Gastroesophageal sphincter (tissue), 4 donors: Measurements from ENCODE around the gene PGBD5. TPM values are rescaled to one million over a fixed set of nuclear protein-coding genes. Genes with fewer than 3 reads are reported as not detected.

Experiments used
- ATAC-seq: fragments of 150-250 bp; one replicate; pipeline ENCODE4 v1.9.1; 2016; ENCODE audit warnings: mild to moderate bottlenecking, moderate library complexity
- H3K27ac ChIP-seq, 4 donors: fragments of 200-600 bp; sonication (generic) in 3 of 4; 1 replicate in 3 of 4; 2 replicates in 1 of 4; pipeline ENCODE4 v1.5.1; 2016 to 2019
- H3K27me3 ChIP-seq: fragments of 200-600 bp; sonication (generic); one replicate; pipeline ENCODE4 v1.5.1; 2019
- H3K36me3 ChIP-seq, 2 donors: fragments of 200-600 bp; sonication (generic); one replicate each; pipeline ENCODE4 v1.5.1; 2019; ENCODE audit warnings: control low read depth in 1 of 2
- H3K4me1 ChIP-seq, 3 donors: fragments of 200-600 bp; sonication (generic); 1 replicate in 2 of 3; 2 replicates in 1 of 3; pipeline ENCODE4 v1.5.1; 2016 to 2019; ENCODE audit warnings: control low read depth in 2 of 3
- H3K4me3 ChIP-seq, 2 donors: fragments of 200-600 bp; sonication (generic); one replicate each; pipeline ENCODE4 v1.5.1; 2019; ENCODE audit warnings: mild to moderate bottlenecking in 1 of 2, moderate library complexity in 1 of 2
- H3K9me3 ChIP-seq, 3 donors: fragments of 200-600 bp; sonication (generic); one replicate each; pipeline ENCODE4 v1.5.1; 2017 to 2019; ENCODE audit warnings: control low read depth in 2 of 3
- EP300 ChIP-seq: sonication (generic); formaldehyde crosslinking; IDR thresholded peaks from one replicate; pipeline ENCODE4 v1.6.1; 2017; ENCODE audit warnings: antibody characterized with exemption, mild to moderate bottlenecking
- POLR2A ChIP-seq, 2 donors: fragments of 450-650 bp; IDR thresholded peaks; one replicate each; pipeline ENCODE4 v1.6.1; 2017; ENCODE audit warnings: antibody characterized with exemption in 2 of 2, mild to moderate bottlenecking in 2 of 2, moderate library complexity in 1 of 2
- POLR2AphosphoS5 ChIP-seq: sonication (generic); formaldehyde crosslinking; IDR thresholded peaks from one replicate; pipeline ENCODE4 v1.6.1; 2017; ENCODE audit warnings: antibody characterized with exemption
- WGBS, 2 donors: methylation state at CpG; one replicate each; pipeline ENCODE4 v1.1.5; 2018; ENCODE audit warnings: low coverage in 1 of 2; 5-methylcytosine and 5-hydroxymethylcytosine counted together
- total RNA-seq, 4 donors: library from RNA; depleted of rRNA; stranded (reverse); fragments of >200 nt; gene quantifications; one replicate each; pipeline ENCODE4 v1.1.0, GENCODE V29; 2016
- TF ChIP-seq, protein P1 (sequence below), 4 experiments: fragments of 200-600 bp in 2 of 4; fragments of 450-650 bp in 2 of 4; sonication (generic) in 1 of 4; IDR thresholded peaks; one replicate each; pipeline ENCODE4 v1.5.1; 2017 to 2019; ENCODE audit warnings: antibody characterized with exemption in 4 of 4, mild to moderate bottlenecking in 2 of 4, moderate library complexity in 2 of 4

PGBD5 gene
- total RNA-seq, 4 donors from 2014 or later, result 0.15 to 1.1 (median 0.33) TPM

DNA sequence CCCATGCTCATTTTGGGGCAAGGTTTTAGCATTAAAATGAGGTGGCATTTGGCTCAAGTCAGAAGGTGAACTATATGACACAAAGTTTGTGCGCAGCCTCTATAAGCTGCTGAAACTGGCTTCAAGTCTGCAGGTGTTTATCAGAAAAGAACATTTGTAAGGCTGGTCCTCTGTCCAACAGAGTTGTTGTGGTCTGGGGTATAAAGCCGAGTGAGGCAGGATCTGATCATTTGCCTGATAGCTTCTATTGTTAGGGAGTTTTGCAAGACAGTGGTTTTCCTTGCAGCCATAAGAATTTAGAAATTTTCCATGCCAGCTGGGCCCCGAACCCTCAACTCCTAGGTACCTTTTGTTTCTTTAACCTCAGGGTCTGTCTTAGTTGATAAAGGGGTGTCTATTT lies 130.8 kb downstream of the PGBD5 start:
- TF ChIP-seq EP300 (no peak), POLR2A (IDR thresholded peaks at IDR 0.05) (no peak), POLR2AphosphoS5 (no peak)
- TF ChIP-seq, protein P1, sequence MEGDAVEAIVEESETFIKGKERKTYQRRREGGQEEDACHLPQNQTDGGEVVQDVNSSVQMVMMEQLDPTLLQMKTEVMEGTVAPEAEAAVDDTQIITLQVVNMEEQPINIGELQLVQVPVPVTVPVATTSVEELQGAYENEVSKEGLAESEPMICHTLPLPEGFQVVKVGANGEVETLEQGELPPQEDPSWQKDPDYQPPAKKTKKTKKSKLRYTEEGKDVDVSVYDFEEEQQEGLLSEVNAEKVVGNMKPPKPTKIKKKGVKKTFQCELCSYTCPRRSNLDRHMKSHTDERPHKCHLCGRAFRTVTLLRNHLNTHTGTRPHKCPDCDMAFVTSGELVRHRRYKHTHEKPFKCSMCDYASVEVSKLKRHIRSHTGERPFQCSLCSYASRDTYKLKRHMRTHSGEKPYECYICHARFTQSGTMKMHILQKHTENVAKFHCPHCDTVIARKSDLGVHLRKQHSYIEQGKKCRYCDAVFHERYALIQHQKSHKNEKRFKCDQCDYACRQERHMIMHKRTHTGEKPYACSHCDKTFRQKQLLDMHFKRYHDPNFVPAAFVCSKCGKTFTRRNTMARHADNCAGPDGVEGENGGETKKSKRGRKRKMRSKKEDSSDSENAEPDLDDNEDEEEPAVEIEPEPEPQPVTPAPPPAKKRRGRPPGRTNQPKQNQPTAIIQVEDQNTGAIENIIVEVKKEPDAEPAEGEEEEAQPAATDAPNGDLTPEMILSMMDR (IDR thresholded peaks at IDR 0.05), result no peak
- Histone ChIP-seq H3K27ac (no peak overlapping the region), H3K36me3 (no peaks in the 10 kb centered on the region), H3K9me3 (no peaks in the 10 kb centered on the region), H3K4me3 (no peak overlapping the region), H3K4me1 (no peaks in the 10 kb centered on the region), H3K27me3 (peaks cover 13% of the 10 kb centered on the region)
- 77 to 92% methylated on average over 2 to 3 of the region's 3 CpGs for WGBS, 2 donors
- ATAC-seq, result no peak

DNA sequence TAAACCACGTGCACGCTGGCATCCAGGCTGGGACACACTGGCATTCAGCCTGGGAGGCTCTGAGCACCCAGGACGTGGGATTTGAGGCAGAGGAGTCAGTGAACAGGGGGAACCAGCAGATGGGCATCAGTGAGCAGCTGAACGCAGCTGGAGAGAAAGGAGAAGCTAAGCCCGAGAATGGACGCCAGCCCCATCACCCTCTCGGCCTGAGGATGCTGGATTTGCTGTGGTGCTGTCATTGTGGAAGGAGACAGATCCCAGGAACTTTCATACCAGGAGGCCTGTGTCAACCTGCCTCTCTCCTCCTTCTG lies 132.8 kb downstream of the PGBD5 start:
- no peak overlapping the region for H3K4me3 ChIP-seq
- H3K36me3 ChIP-seq, result no peaks in the 10 kb centered on the region
- no peaks in the 10 kb centered on the region for H3K9me3 ChIP-seq
- no peaks in the 10 kb centered on the region for H3K4me1 ChIP-seq
- WGBS, 2 donors, result 49 to 83% methylated on average over 1 to 3 of the region's 7 CpGs
- H3K27ac ChIP-seq, result no peak overlapping the region
- ATAC-seq, result no peak
- TF ChIP-seq EP300, result no peak
- no peak for TF ChIP-seq POLR2A (IDR thresholded peaks at IDR 0.05)
- no peak for TF ChIP-seq POLR2AphosphoS5
- TF ChIP-seq, protein P1 (IDR thresholded peaks at IDR 0.05), result no peak
- peaks cover 24% of the 10 kb centered on the region for H3K27me3 ChIP-seq

DNA sequence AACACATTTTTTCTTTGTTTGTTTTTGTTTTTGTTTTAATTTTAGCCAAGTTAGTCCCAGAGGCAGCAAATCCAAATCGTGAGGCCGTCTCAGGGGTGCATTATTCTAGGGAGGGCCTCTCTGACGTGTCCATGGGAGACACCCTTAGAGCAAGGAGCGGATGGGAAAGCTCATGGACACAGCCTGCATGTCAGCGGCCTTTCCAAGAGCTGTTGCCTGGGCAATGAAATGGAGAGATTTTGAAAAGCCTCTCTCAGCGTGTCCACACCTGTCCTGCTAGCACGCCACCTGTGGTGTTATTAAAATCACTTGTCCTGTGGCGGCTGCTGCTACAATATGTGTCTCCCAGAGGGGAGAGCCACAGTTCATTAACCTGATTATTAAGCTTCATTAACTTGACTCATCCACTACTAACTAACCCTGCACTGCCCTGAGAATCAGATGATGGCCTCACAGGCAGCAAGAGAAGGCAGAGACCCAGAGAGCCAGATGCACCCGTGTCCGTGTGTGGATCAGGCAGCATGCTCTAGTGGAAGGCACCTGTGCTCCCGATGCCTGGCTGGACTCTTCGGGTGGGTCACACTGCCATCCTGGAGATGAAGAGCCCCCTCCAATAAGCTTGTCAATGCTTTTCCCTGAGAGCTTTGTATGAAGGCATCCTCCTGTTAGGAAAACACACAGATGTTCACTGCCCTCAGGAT lies 133.3 kb downstream of the PGBD5 start:
- Histone ChIP-seq H3K36me3 (no peaks in the 10 kb centered on the region), H3K4me1 (no peaks in the 10 kb centered on the region), H3K9me3 (no peaks in the 10 kb centered on the region), H3K27me3 (peaks cover 29% of the 10 kb centered on the region), H3K4me3 (no peak overlapping the region), H3K27ac (no peak overlapping the region)
- TF ChIP-seq POLR2AphosphoS5, result no peak
- no peak for TF ChIP-seq POLR2A (IDR thresholded peaks at IDR 0.05)
- TF ChIP-seq, protein P1 (IDR thresholded peaks at IDR 0.05), result no peak
- TF ChIP-seq EP300, result no peak
- WGBS, 2 donors, result 28 to 53% methylated on average over 4 to 9 of the region's 12 CpGs
- ATAC-seq, result no peak

DNA sequence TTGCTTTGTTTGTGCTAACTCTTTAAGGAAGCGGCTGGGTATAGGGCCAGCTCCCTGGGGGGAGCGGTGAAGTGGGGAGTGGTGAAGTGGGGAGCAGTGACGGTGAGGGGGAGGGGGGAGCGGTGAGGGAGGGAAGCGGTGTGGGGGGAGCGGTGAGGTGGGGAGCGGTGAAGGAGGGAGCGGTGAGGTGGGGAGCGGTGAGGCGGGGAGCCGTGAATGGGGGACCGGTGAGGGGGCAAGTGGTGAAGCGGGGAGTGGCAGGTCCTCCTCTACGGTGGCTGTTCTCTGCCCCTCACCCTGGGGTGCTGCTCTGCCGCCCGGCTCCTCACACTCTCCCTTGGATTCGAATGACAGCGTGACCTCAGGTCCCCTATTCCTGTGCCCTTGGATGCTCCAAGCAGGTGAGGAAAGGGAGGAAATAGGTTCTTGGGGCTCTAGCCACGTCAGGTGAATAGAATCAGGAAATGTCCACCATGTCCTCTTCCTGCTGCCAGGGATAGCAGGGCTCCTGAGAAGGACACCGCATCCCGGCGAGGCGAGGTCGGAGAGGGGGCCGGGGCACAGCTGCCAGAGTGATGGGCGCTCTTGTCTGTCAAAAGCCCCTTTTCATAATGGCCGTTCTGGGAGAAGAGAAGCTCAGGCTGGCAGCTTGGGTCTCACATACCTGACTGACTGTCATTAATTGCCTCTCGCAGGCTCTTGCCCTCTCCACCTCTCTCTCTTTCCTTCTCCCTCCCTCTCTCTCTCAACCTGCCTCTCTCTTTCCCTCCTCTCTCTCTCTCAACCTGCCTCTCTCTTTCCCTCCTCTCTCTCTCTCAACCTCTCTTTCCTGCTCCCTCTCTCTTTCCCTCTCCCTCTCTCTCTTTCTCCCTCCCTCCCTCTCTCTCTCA lies 134.2 kb downstream of the PGBD5 start:
- TF ChIP-seq, protein P1 (IDR thresholded peaks at IDR 0.05), result no peak
- ATAC-seq, result no peak

DNA sequence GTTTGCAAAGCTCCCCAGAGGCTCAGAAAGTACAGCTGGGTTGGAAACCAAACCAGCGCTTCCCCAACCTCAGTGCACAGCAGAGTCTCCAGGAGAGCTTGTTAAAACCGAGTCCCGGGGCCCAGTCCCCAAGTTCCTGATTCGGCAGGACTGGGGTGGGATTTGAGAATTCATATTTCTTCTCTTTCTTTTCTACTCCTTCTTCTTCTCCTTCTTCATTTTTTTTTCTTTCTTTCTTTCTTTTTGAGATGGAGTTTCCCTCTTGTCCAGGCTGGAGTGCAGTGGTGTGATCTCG lies 136.8 kb downstream of the PGBD5 start:
- H3K36me3 ChIP-seq, result peaks cover 0 to 7% of the 10 kb centered on the region in 2 donors
- H3K4me3 ChIP-seq, result no peak overlapping the region
- no peak for ATAC-seq
- TF ChIP-seq POLR2AphosphoS5 (no peak), EP300 (no peak), POLR2A (IDR thresholded peaks at IDR 0.05) (no peak)
- TF ChIP-seq, protein P1 (IDR thresholded peaks at IDR 0.05), result no peak
- H3K4me1 ChIP-seq, result no peaks in the 10 kb centered on the region
- no peak overlapping the region for H3K27ac ChIP-seq
- no peaks in the 10 kb centered on the region for H3K9me3 ChIP-seq
- 73% methylated on average over 3 of the region's 5 CpGs for WGBS, 2 donors
- H3K27me3 ChIP-seq, result peaks cover 35% of the 10 kb centered on the region

More for the DNA sequence above, 134.2 kb downstream of the PGBD5 start:
- Histone ChIP-seq H3K27me3 (peaks cover 35% of the 10 kb centered on the region), H3K4me1 (no peaks in the 10 kb centered on the region), H3K27ac (no peak overlapping the region), H3K9me3 (no peaks in the 10 kb centered on the region), H3K4me3 (no peak overlapping the region), H3K36me3 (no peaks in the 10 kb centered on the region)
- WGBS, 2 donors, result 41 to 77% methylated on average over 9 to 10 of the region's 28 CpGs
